Ramos (cell line): ENCODE measurements around the gene MYO16.
"Not testable (repeated sequence)": the region's sequence is repeated elsewhere in the genome, so short reads cannot be mapped to it uniquely, and the experiment has no call there.

Experiments used
- in situ Hi-C: fragments of 300-500 bp; cut with MboI; formaldehyde crosslinking; loops from one replicate; pipeline ENCODE4 v1.14.3; 2022; ENCODE audit warnings: low sequenced_read_pairs; ENCODE audit not compliant: unreplicated experiment

The MYO16 gene

GRCh38 chr13:108858676-108859075 is 229.3 kb downstream of the MYO16 start:
- in situ Hi-C loops, result no loop called here

DNA sequence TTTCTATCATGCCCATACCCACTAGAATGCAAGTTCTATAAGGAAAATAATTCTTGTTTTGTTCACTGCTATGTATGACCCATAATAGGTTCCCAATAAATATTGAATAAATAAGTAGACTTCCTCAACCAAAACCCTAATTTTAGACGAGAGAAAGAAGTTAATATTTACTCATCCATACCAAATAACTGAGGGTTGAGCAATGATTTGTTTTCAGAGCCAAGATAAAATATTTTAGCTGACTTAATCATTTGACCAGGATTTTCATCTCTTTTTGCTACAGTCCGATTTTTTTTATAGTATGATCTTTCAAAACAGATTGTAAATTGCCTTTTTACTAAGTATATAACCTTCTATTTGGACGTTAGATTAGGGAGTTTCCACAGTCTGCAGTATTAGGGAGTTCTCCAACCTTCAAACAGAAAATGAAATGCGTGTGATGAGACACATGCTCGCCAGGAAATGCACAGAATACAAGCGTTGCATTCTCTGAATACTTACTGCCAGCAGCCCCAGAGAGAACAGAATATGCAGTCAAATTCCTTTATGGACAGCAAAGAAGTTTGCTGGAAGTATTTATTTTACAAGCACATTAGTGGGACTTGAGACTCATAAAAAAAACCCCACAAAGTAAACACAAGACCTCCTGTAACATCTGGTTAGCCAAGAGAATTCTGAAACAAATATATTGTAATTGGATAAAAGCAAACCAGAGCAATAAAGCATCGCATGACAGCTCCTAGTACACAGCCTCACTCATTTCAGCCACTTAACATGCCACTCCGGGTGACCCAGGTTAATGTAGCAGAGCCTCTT is 230.0 kb downstream of the MYO16 start:
- in situ Hi-C loops, result no loop called here

GRCh38 chr13:108860418-108860817 is 231.0 kb downstream of the MYO16 start:
- in situ Hi-C loops, result no loop called here

DNA sequence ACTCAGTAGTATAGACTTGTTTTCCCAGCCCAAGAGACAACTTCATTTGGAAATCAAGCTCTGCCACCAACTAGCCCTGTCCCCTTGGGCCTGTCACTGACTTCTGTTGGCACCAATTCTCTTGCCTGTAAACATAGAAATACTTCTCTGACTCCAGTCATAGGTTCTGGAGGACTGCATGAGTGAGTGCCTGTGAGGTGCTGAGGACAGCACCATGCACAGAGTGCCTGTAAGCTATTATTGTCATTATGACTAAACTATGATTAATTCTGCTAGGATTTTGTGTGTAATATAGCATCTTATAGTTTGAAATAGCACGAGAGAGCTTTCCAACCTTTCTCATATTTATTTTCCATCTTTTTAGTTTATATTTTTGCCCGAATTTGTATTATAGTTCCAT is 247.9 kb downstream of the MYO16 start:
- in situ Hi-C loops, result loop anchor here (25.0 kb wide), 1 partner anchor 540 kb away; no protein-coding TSS in a partner anchor

DNA sequence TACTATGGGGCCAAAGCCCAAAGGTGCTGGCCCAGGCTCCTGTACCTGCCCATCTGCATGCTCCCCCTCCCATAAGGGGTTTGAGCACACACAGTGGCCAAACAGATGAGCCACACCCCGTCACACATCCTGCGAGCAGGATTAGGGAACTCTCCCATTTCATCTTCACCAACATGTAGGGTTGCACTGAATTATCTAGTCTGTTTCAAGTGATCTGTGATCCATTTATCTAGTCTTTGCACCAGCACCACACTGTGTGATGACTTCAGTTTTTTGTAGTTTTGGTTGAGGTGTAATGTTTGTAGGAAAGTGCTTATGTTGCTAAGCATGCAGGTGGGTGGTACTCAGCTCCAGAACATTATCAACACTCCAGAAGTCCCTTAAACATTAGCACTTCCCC is 249.3 kb downstream of the MYO16 start:
- in situ Hi-C loops, result loop anchor here (25.0 kb wide), 1 partner anchor 541 kb away; no protein-coding TSS in a partner anchor

DNA sequence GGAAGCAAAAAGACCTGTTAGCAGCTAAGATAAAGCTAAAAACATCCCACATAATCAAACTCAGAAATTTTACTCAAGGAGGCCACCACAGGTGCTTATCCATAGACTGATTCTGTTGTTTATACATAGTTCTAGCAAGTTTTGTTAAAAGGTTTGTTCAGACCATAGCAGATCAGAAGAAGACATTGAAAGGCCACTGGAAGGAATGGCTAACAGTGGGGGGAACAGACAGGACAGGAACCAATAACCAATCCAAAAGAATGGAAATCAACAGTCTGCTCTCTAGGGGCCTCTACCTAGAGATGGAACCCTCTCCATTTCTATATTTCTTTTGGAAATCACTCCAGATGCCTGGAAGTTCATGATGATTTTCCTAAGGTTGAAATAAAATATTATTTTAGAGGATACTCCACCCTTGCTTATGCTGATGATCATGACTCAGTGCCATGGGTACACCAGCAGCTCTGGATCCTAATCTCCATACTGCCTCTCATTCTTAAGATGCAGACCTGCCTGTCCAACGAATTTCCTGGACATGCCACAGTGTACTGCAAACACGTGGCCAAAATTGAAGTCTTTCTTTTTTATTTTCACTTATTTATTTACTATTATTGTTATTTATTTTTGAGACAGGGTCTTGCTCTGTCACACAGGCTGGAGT is 260.0 kb downstream of the MYO16 start:
- in situ Hi-C loops, result loop anchor here (25.0 kb wide), 1 partner anchor 552 kb away; no protein-coding TSS in a partner anchor

DNA sequence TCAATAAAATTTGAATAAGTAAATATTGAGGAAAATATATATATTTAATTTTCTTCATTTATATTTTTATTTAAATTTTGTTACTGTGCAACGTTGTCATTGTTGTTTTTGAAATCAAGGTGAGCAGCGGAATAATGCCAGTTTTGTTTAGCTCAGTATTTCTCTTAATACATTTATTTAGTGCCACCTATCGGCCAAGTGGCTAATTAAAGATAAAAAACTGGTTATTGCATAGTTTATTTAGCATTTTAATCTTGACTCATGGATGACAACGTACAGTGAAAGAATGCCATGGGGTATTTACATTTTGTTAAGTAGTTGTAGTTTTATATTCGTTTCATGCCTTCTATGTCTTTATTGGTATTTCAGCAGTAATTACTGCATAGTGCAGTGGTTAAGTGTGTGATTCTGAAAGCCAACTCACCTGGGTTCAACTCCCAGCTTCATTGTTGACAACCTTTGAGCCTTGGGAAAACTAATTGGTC is 265.9 kb downstream of the MYO16 start:
- in situ Hi-C loops, result loop anchor here (25.0 kb wide), 1 partner anchor 558 kb away; no protein-coding TSS in a partner anchor

DNA sequence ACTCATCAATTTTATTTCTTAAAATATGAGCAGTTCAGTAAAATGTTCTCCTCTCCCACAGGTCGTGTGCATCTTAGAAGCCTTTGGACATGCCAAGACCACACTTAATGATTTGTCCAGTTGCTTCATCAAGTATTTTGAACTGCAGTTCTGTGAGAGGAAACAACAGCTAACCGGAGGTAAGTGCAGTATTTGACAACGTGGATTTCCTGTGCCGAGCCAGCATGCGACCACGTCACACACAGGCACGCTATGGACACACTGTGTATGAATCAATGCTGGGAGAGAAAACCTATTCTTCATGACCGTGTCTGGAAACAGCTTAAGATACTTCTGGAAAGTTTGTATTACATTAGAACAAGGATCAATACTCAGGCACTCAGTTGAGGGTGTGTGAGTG is 268.5 kb downstream of the MYO16 start:
- in situ Hi-C loops, result loop anchor here (25.0 kb wide), 1 partner anchor 561 kb away; no protein-coding TSS in a partner anchor

DNA sequence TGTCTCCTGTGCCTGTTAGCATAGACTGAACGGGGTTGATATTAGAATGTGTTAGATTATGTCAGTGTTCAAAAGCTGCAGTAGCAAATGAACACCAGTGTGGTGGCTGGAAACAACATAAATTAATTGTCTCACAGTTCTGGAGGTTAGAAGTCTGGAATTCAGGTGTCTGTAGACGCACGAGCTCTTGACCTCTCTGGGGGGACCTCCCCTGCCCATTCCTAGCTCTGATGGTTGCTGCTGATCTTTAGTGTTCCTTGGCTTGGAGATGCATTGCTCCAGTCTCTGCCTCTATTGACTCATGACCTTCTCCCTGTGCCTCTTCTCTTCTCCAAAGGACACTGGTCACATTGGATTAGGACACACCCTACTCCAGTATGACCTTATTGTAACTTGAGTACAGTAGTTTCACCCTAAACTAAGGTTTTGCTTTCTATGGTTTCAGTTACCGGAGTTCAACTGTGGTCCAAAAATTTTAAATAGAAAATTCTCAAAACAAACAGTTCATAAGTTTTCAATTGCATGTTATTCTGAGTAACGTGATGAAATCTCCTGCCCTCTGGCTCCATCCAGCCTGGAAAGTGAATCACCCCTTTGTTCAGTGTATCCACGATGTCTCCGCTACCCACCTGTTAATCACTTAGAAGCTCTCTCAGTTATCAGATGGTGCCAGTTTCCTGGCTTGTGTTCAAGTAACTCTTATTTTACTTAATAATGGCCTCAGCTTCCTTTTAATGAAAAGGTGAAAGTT is 273.2 kb downstream of the MYO16 start:
- in situ Hi-C loops, result no loop called here

- in situ Hi-C loops, result no loop called here
These were observed 274.2 kb downstream of the MYO16 start for GRCh38 chr13:108903613-108904012.

DNA sequence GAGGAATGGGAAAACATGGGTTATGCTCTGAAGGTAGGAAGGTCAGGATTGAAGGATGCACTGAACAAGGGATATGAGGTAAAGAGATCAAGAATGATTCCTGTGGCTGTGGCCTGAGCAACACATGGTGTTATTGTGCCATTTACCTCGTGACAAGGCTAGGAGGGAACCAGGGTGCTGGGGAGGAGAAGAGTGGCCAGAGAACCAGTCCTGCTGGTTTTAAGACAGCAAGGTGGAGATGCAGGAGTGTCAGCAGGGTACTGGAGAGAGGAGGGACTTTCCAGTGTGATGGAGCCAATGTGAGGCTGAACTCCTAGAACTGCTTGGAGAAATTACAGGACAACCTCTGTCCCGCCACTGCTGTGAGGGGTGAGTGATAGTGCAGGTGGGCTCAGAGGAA is 282.4 kb downstream of the MYO16 start:
- in situ Hi-C loops, result no loop called here

DNA sequence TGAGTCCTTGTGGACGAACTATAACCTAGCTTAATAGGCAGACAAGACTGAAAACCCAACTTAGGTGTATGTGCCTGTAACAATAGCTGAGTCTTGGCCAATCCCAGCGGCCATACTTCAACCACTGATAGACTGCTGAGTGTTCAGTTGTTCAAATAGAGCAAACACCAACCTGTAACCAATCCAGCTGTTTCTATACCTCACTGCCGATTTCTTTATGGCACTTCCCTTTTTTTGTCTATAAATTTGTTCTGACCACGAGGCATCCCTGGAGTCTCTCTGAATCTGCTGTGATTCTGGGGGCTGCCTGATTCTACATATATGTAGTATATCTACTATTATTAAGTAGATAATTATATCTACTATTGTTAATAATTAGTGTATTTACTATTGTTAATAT is 284.3 kb downstream of the MYO16 start:
- in situ Hi-C loops, result not testable (repeated sequence)

DNA sequence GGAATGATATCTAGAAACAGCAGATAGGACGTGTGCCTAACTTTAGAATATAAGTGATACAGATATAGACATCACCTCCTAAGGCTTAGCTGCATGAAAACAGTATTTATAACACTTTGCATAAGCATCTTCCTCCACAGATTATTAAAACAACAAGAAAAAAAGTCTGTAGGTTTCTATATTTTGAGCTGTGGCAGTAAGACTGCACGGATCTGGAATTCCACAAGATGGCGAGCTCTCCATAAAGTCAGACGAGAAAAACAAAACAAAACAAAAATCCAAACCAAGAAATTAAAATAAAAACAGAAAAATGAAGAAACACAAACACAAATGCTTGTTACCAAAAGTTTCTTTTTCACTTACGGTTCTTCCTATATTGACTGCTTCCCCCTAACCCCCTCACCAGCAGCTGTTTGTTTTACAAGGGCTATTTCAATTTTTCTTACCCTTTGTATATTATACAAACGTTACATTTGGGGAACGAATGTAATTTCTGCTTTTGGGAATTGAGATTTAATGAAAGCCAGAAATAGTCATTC is 285.8 kb downstream of the MYO16 start:
- in situ Hi-C loops, result no loop called here

DNA sequence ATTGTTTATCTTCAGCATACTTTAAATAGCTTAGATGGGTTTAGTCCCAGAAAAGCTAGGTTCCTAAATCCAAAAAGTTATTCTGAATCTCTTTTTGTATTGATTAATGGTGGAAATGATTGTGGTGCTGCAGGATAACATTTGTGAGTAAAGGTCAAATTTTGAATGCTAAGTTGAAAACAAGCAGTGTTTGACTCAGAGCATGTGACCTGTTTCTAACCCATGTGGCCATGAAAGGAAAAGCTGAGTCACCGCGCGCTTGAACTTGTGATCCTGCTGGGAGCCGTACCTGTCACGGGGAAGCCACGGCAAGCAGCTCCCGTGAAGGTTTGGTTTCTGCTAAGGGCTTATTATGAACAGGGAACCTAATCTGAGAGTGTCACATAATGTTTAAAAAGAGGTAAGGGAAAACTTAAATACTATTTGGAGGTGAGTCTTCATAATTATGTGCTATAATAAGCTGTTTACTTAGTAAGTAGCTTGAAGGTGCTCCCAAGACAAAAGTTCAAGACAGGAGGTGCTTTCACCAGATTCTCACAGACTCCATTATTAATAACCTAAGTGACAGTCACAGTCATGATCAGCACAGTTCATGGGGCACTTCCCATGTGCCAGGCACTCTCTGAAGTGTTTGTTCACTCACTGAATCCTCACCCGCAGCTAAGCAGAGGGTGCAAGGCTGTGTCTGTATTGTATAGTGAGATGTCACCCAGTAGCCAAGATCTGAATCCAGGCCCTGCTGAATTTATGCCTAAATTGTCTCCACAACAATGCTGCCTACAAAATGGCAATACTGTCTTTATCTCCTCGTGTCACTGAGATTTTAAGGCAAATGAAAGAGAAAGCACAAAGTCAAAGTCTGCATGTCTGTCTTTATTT is 286.5 kb downstream of the MYO16 start:
- in situ Hi-C loops, result no loop called here

DNA sequence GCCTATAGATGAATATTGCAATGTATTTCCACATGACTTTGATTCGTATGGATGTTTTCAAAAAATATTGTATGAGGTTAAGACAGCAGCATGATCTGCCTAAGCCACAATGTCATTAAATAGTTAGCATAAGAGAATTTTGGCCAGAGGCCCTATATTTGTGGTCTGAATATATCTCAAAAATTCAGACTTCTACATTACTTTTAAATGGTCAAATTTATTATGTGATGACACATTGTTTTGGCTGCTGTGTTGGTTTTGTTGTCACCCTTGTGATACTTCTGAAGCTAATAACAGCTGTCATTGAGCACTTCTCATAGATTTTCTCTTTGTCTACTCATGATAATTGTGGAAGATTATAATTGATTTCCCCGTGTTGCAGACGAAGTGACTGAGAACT is 288.2 kb downstream of the MYO16 start:
- in situ Hi-C loops, result no loop called here

- in situ Hi-C loops, result no loop called here
These were observed 289.9 kb downstream of the MYO16 start for GRCh38 chr13:108919036-108919907.

- in situ Hi-C loops, result no loop called here
These were observed 290.7 kb downstream of the MYO16 start for GRCh38 chr13:108920137-108920536.

GRCh38 chr13:108921238-108921637 is 291.8 kb downstream of the MYO16 start:
- in situ Hi-C loops, result no loop called here
